ENCODE data around the gene S100P.
"Not testable (repeated sequence)": the region's sequence is repeated elsewhere in the genome, so short reads cannot be mapped to it uniquely, and the experiment has no call there.

Gene S100P

GRCh38 chr4:6699903-6700302 is 6.2 kb downstream of the S100P start:
- no peak for DNase-seq

GRCh38 chr4:6701371-6701770 is 7.7 kb downstream of the S100P start:
- no peak for DNase-seq

- no peak for DNase-seq
Observed at GRCh38 chr4:6702761-6703160, 9.1 kb downstream of the S100P start.

- DNase-seq: no peak
Observed at GRCh38 chr4:6703786-6704185, 10.1 kb downstream of the S100P start.

- DNase-seq: no peak
Observed at GRCh38 chr4:6705646-6706045, 12.0 kb downstream of the S100P start.

GRCh38 chr4:6706173-6706572 is 12.5 kb downstream of the S100P start:
- no peak for DNase-seq

- peak; percentile 97 for DNase-seq
Observed at GRCh38 chr4:6709230-6710114, 15.8 kb downstream of the S100P start, which contains the start of gene MRFAP1L1. Gene MRFAP1L1 (minus strand): TSS chr4:6709865. CDS start chr4:6709629, 236 bp downstream.

GRCh38 chr4:6710282-6710681 is 16.6 kb downstream of the S100P start:
- DNase-seq: no peak

- no peak for DNase-seq
Observed at GRCh38 chr4:6710996-6711395, 17.3 kb downstream of the S100P start.

GRCh38 chr4:6714954-6715353 is 21.3 kb downstream of the S100P start:
- no peak for DNase-seq

GRCh38 chr4:6715704-6716017 is 22.0 kb downstream of the S100P start:
- DNase-seq: no peak

GRCh38 chr4:6716018-6716911 is 22.6 kb downstream of the S100P start, which contains the start of gene BLOC1S4:
Gene BLOC1S4 (plus strand): TSS chr4:6716174. CDS start chr4:6716210, 36 bp downstream.
- DNase-seq: peak; percentile 79

GRCh38 chr4:6716958-6717655 is 23.4 kb downstream of the S100P start:
- no peak for DNase-seq

GRCh38 chr4:6718932-6719610 is 25.4 kb downstream of the S100P start:
- no peak for DNase-seq

- DNase-seq: no peak
Observed at GRCh38 chr4:6719611-6720179, 26.0 kb downstream of the S100P start.

- DNase-seq: peak; percentile 49
Observed at GRCh38 chr4:6720202-6720699, 26.6 kb downstream of the S100P start.

- DNase-seq: no peak
Observed at GRCh38 chr4:6721121-6721520, 27.4 kb downstream of the S100P start.

- no peak for DNase-seq
Observed at GRCh38 chr4:6722891-6723290, 29.2 kb downstream of the S100P start.

GRCh38 chr4:6723851-6724250 is 30.2 kb downstream of the S100P start:
- no peak for DNase-seq

- no peak for DNase-seq
Observed at GRCh38 chr4:6724421-6725111, 30.9 kb downstream of the S100P start.

- not testable (repeated sequence) for DNase-seq
Observed at GRCh38 chr4:6725427-6725961, 31.8 kb downstream of the S100P start.
